COR-L47 (cell line): ENCODE measurements around the gene KRTAP5-1.

Source experiments
- DNase-seq: peaks from one replicate; lab custom pipeline; 2025; lab: John Stamatoyannopoulos, UW

KRTAP5-1 gene

GRCh38 chr11:1545432-1545831 is 39.7 kb downstream of the KRTAP5-1 start:
- no peak for DNase-seq

GRCh38 chr11:1544536-1544935 is 40.5 kb downstream of the KRTAP5-1 start:
- no peak for DNase-seq

- no peak for DNase-seq
Measured at GRCh38 chr11:1543606-1544263, 41.3 kb downstream of the KRTAP5-1 start.

GRCh38 chr11:1542267-1542666 is 42.8 kb downstream of the KRTAP5-1 start:
- peak; percentile 75 for DNase-seq

GRCh38 chr11:1541474-1542204 is 43.4 kb downstream of the KRTAP5-1 start:
- DNase-seq, result no peak

- no peak for DNase-seq
Measured at GRCh38 chr11:1540074-1540473, 45.0 kb downstream of the KRTAP5-1 start.

- DNase-seq, result no peak
Measured at GRCh38 chr11:1538153-1538552, 46.9 kb downstream of the KRTAP5-1 start.

- no peak for DNase-seq
Measured at GRCh38 chr11:1536065-1536843, 48.8 kb downstream of the KRTAP5-1 start.

GRCh38 chr11:1534682-1535081 is 50.4 kb downstream of the KRTAP5-1 start:
- DNase-seq, result no peak
